SK-N-SH (cell line): Measurements from ENCODE around the gene ZNF714. TPM values are rescaled to one million over a fixed set of nuclear protein-coding genes. Genes with fewer than 3 reads are reported as not detected.

Experiments
- CTCF ChIA-PET: fragments of 300-600, 350-600 bp; formaldehyde crosslinking; extraction: SDS; loops from one replicate; lab custom pipeline; 2021; lab: Yijun Ruan, JAX
- POLR2A ChIA-PET: fragments of 350-600 bp; sonication (Branson Sonifier 250); formaldehyde crosslinking; extraction: SDS; loops from one replicate; lab custom pipeline; 2020; ENCODE audit warnings: antibody characterized with exemption, inconsistent platforms; lab: Yijun Ruan, JAX
- DNase-seq: peaks from one replicate; pipeline ENCODE4 v3.0.0; 2012
- H2AFZ ChIP-seq: fragments of 200-600 bp; sonication (generic); 2 replicates; pipeline ENCODE4 v1.8.1; 2016; ENCODE audit warnings: antibody characterized with exemption, mild to moderate bottlenecking, low read depth
- H3F3A ChIP-seq: fragments of 200-600 bp; sonication (generic); replicated peaks from 2 replicates; pipeline ENCODE3; 2016; ENCODE audit warnings: antibody characterized with exemption, mild to moderate bottlenecking; ENCODE audit not compliant: insufficient read depth
- H3K27ac ChIP-seq, 2 experiments: fragments of 200-500 bp in 1 of 2; fragments of 200-600 bp in 1 of 2; sonication (Bioruptor generic) in 1 of 2; sonication (generic), shearing (Covaris generic) in 1 of 2; 2 replicates each; pipeline versions ENCODE4 v1.5.1 to v1.6.1; 2014 to 2016; ENCODE audit warnings: low read depth in 2 of 2, inconsistent platforms in 1 of 2, low read length in 1 of 2, mild to moderate bottlenecking in 1 of 2, mixed read lengths in 1 of 2
- H3K27me3 ChIP-seq: fragments of 200-600 bp; sonication (generic), shearing (Covaris generic); 2 replicates; pipeline ENCODE4 v1.6.1; 2016; ENCODE audit warnings: mixed run types; ENCODE audit not compliant: insufficient read depth
- H3K36me3 ChIP-seq, 2 experiments: fragments of 200-500 bp in 1 of 2; fragments of 200-600 bp in 1 of 2; sonication (Bioruptor generic) in 1 of 2; sonication (generic) in 1 of 2; replicated peaks in 1 of 2; 2 replicates each; pipeline versions ENCODE3 to v1.5.1; 2014 to 2016; ENCODE audit warnings: low read length in 1 of 2, mild to moderate bottlenecking in 1 of 2; ENCODE audit not compliant: insufficient read depth in 2 of 2, control insufficient read depth in 1 of 2
- H3K4me1 ChIP-seq, 2 experiments: fragments of 200-500 bp in 1 of 2; fragments of 200-600 bp in 1 of 2; sonication (Bioruptor generic) in 1 of 2; sonication (generic), shearing (Covaris generic) in 1 of 2; 2 replicates each; pipeline versions ENCODE4 v1.5.1 to v1.6.1; 2014 to 2016; ENCODE audit warnings: low read depth in 1 of 2, low read length in 1 of 2, mixed run types in 1 of 2; ENCODE audit not compliant: insufficient read depth in 2 of 2, control insufficient read depth in 1 of 2
- H3K4me2 ChIP-seq: fragments of 200-600 bp; sonication (generic), shearing (Covaris generic); 2 replicates; pipeline ENCODE4 v1.6.1; 2017; ENCODE audit warnings: mixed run types
- H3K4me3 ChIP-seq, 2 experiments: fragments of 200-500 bp in 1 of 2; fragments of 200-600 bp in 1 of 2; sonication (Bioruptor generic) in 1 of 2; sonication (generic), shearing (Covaris generic) in 1 of 2; 2 replicates each; pipeline versions ENCODE4 v1.5.1 to v1.8.1; 2014 to 2016; ENCODE audit warnings: low read depth in 2 of 2, inconsistent platforms in 1 of 2, low read length in 1 of 2, mild to moderate bottlenecking in 1 of 2, mixed read lengths in 1 of 2, moderate library complexity in 1 of 2
- H3K79me2 ChIP-seq: fragments of 200-600 bp; sonication (generic); 2 replicates; pipeline ENCODE4 v1.8.1; 2017; ENCODE audit warnings: mild to moderate bottlenecking; ENCODE audit not compliant: insufficient read depth
- H3K9ac ChIP-seq: fragments of 200-600 bp; sonication (generic); 2 replicates; pipeline ENCODE4 v1.6.1; 2017; ENCODE audit warnings: mixed run types
- H3K9me2 ChIP-seq: fragments of 200-600 bp; sonication (generic); 2 replicates; pipeline ENCODE4 v1.6.1; 2017; ENCODE audit warnings: mixed run types
- H3K9me3 ChIP-seq: fragments of 200-600 bp; sonication (generic); 2 replicates; pipeline ENCODE4 v1.6.1; 2017; ENCODE audit warnings: mixed run types, mild to moderate bottlenecking, moderate library complexity
- H4K20me1 ChIP-seq: fragments of 200-600 bp; sonication (generic); 2 replicates; pipeline ENCODE4 v1.6.1; 2017; ENCODE audit warnings: mild to moderate bottlenecking, mixed run types; ENCODE audit not compliant: insufficient read depth
- CTCF ChIP-seq: fragments of 200-600 bp; sonication (generic); IDR thresholded peaks from 2 replicates; pipeline ENCODE4 v1.6.1; 2017; ENCODE audit warnings: antibody characterized with exemption, mild to moderate bottlenecking, moderate library complexity
- ELF1 ChIP-seq: IDR thresholded peaks from 2 replicates; pipeline ENCODE4 v1.4.0; 2012
- EP300 ChIP-seq, 2 experiments: IDR thresholded peaks; 2 replicates each; pipeline versions ENCODE4 v1.4.0 to v1.6.1; 2012; ENCODE audit warnings: borderline replicate concordance in 1 of 2, low read depth in 1 of 2, low read length in 1 of 2
- FOSL2 ChIP-seq: IDR thresholded peaks from 2 replicates; pipeline ENCODE4 v1.4.0; 2012; ENCODE audit warnings: low read depth, mild to moderate bottlenecking, moderate library complexity, borderline replicate concordance
- FOXJ3 ChIP-seq: sonication (generic); formaldehyde crosslinking; IDR thresholded peaks from 2 replicates; pipeline ENCODE4 v1.5.1; 2020; ENCODE audit warnings: mild to moderate bottlenecking, missing genetic modification reagents
- GABPA ChIP-seq: IDR thresholded peaks from 2 replicates; pipeline ENCODE4 v1.4.0; 2012; ENCODE audit warnings: low read depth, mild to moderate bottlenecking
- GATA2 ChIP-seq: sonication (generic); formaldehyde crosslinking; IDR thresholded peaks from 2 replicates; pipeline ENCODE4 v1.5.0; 2020; ENCODE audit warnings: mild to moderate bottlenecking, missing genetic modification reagents
- IRF3 ChIP-seq: fragments of 150-350 bp; IDR thresholded peaks from 2 replicates; pipeline ENCODE4 v1.6.1; 2016; ENCODE audit warnings: mild to moderate bottlenecking, low read depth, low read length
- MAX ChIP-seq: IDR thresholded peaks from 2 replicates; pipeline ENCODE4 v1.4.0; 2012; ENCODE audit warnings: low read depth
- NRF1 ChIP-seq: IDR thresholded peaks from 2 replicates; pipeline ENCODE4 v1.6.1; 2012; ENCODE audit warnings: low read depth, mild to moderate bottlenecking, low read length
- PBX3 ChIP-seq: IDR thresholded peaks from 2 replicates; pipeline ENCODE4; 2012
- POLR2AphosphoS5 ChIP-seq: IDR thresholded peaks from 2 replicates; pipeline ENCODE4 v1.6.1; 2012; ENCODE audit warnings: low read depth, low read length
- RAD21 ChIP-seq: IDR thresholded peaks from 2 replicates; pipeline ENCODE4 v1.6.1; 2012; ENCODE audit warnings: mild to moderate bottlenecking, low read length
- RFX5 ChIP-seq: IDR thresholded peaks from 2 replicates; pipeline ENCODE4 v1.6.1; 2012; ENCODE audit warnings: mild to moderate bottlenecking, improper control_type of control experiment, low read length
- RXRA ChIP-seq: IDR thresholded peaks from 2 replicates; pipeline ENCODE4 v1.4.0; 2012; ENCODE audit warnings: low read depth, mild to moderate bottlenecking, borderline replicate concordance
- SIN3A ChIP-seq: IDR thresholded peaks from 2 replicates; pipeline ENCODE4 v1.6.1; 2012; ENCODE audit warnings: low read depth, mild to moderate bottlenecking, low read length, moderate library complexity, borderline replicate concordance
- TAF1 ChIP-seq: IDR thresholded peaks from 2 replicates; pipeline ENCODE4 v1.6.1; 2012; ENCODE audit warnings: low read depth, mild to moderate bottlenecking, low read length, moderate library complexity, borderline replicate concordance
- TCF12 ChIP-seq: IDR thresholded peaks from 2 replicates; pipeline ENCODE4 v1.4.0; 2012
- TEAD4 ChIP-seq: IDR thresholded peaks from 2 replicates; pipeline ENCODE4 v1.4.0; 2012; ENCODE audit warnings: mild to moderate bottlenecking, borderline replicate concordance; ENCODE audit not compliant: insufficient read depth
- USF1 ChIP-seq: IDR thresholded peaks from 2 replicates; pipeline ENCODE4 v1.4.0; 2012; ENCODE audit warnings: low read depth, borderline replicate concordance
- YY1 ChIP-seq: IDR thresholded peaks from 2 replicates; pipeline ENCODE4 v1.4.0; 2012; ENCODE audit warnings: low read depth, mild to moderate bottlenecking
- ZBTB33 ChIP-seq: IDR thresholded peaks from 2 replicates; pipeline ENCODE4 v1.4.0; 2012; ENCODE audit warnings: low read depth, borderline replicate concordance
- whole genome bisulfite sequencing: methylation state at CpG from one replicate; pipeline ENCODE4 v1.1.6; 2017; ENCODE audit warnings: low lambda C conversion rate; 5-methylcytosine and 5-hydroxymethylcytosine counted together
- polyA plus RNA-seq, 3 experiments: library from polyadenylated mRNA; depleted of rRNA; stranded (reverse); fragments of >200 nt; gene quantifications; 2 replicates each; pipeline ENCODE4 v1.2.3, GENCODE V29; 2012

Gene ZNF714
- 5.4 and 6.0 TPM in 2 replicates for polyA plus RNA-seq (2012; rRNA removed)
- 7.7 TPM in 2 replicates for polyA plus RNA-seq (2012; cell fraction: cytosol; rRNA removed)
- 3.3 and 7.2 TPM in 2 replicates for polyA plus RNA-seq (2012; cell fraction: nucleus; rRNA removed)

- peaks cover 28% of the 10 kb centered on the region for H3K79me2 ChIP-seq
- H3K4me3 ChIP-seq: peak within 1 kb of the TSS; percentile 73 to 91
- no peaks in the 10 kb centered on the region for H4K20me1 ChIP-seq
- peak within 1 kb of the TSS; percentile 73 to 80 for H3K27ac ChIP-seq
- H3K9me3 ChIP-seq: no peaks in the 10 kb centered on the region
- WGBS: 2% methylated on average over 23 of the region's 38 CpGs
- peak within 1 kb of the TSS; percentile 88 for H2AFZ ChIP-seq
- no peaks in the 10 kb centered on the region for H3K9me2 ChIP-seq
- CTCF ChIA-PET: interaction anchor here (0.6 kb wide), 1 partner anchor 12 kb away, joined by 3 read pairs; no protein-coding TSS in a partner anchor
- peaks cover 8 to 9% of the 10 kb centered on the region in 2 experiments for H3K36me3 ChIP-seq
- peak within 1 kb of the TSS; percentile 86 for H3K9ac ChIP-seq
- peaks cover 0 to 5% of the 10 kb centered on the region in 2 experiments; a peak in 3 of 4 replicates for H3K4me1 ChIP-seq
- H3F3A ChIP-seq: peaks cover 5% of the 10 kb centered on the region
- POLR2A ChIA-PET: interaction anchor here (0.6 to 1.6 kb wide), 7 partner anchors 10 to 517 kb away, joined by 3 to 8 read pairs (median 4); partner anchors contain the start of genes ZNF430, ZNF431, ZNF737 and ZNF85
- H3K4me2 ChIP-seq: peak within 1 kb of the TSS; percentile 94
- no peaks in the 10 kb centered on the region for H3K27me3 ChIP-seq
- peak; percentile 83 for DNase-seq
- no peak for TF ChIP-seq TEAD4
- no peak for TF ChIP-seq FOXJ3
- peak; percentile 83 for TF ChIP-seq YY1
- TF ChIP-seq CTCF: no peak
- TF ChIP-seq TCF12: no peak
- TF ChIP-seq USF1: no peak
- TF ChIP-seq RAD21: no peak
- no peak for TF ChIP-seq ELF1
- no peak for TF ChIP-seq RXRA
- no peak for TF ChIP-seq ZBTB33
- TF ChIP-seq POLR2AphosphoS5: peak; percentile 89
- TF ChIP-seq PBX3: peak; percentile 98
- peak; percentile 90 for TF ChIP-seq RFX5
- TF ChIP-seq IRF3: peak; percentile 73
- no peak for TF ChIP-seq FOSL2
- peak; percentile 69; the same call in 1 of the 2 replicates for TF ChIP-seq TAF1
- no peak for TF ChIP-seq NRF1
- TF ChIP-seq MAX: peak; percentile 56
- no peak for TF ChIP-seq GABPA
- TF ChIP-seq EP300 (IDR thresholded peaks at IDR 0.05; ENCODE audit: borderline replicate concordance in 1 of 2, low read depth in 1 of 2, low read length in 1 of 2): no peak
- TF ChIP-seq SIN3A: peak; percentile 85; the same call in 1 of the 2 replicates
- TF ChIP-seq GATA2 (CRISPR knock-in tag): no peak; the same call in 1 of the 2 replicates
Observed at GRCh38 chr19:21082011-21082975, at the start of gene ZNF714. Gene ZNF714, plus strand, starts transcription at chr19:21082203. Its CDS starts 16,066 bp downstream, at chr19:21098269.
